HG03095 (cell line): ENCODE results near the gene PRC1.

Source experiments
- ATAC-seq: cut with Tn5 transposase; IDR thresholded peaks from one replicate; pipeline ENCODE4 v1.9.1; 2021; ENCODE audit warnings: moderate library complexity; ENCODE audit not compliant: unreplicated experiment

Gene PRC1

GRCh38 chr15:90990446-90990845 is 3.9 kb downstream of the PRC1 start:
- ATAC-seq = no peak

GRCh38 chr15:90989040-90989768 is 5.1 kb downstream of the PRC1 start:
- ATAC-seq = no peak

GRCh38 chr15:90988296-90988695 is 6.0 kb downstream of the PRC1 start:
- no peak for ATAC-seq

GRCh38 chr15:90987561-90988141 is 6.7 kb downstream of the PRC1 start:
- no peak for ATAC-seq

- peak; percentile 57 for ATAC-seq
Observed at GRCh38 chr15:90986790-90987507, 7.4 kb downstream of the PRC1 start.

- ATAC-seq = peak; percentile 29
Observed at GRCh38 chr15:90982135-90982534, 12.2 kb downstream of the PRC1 start.

- peak; percentile 70 for ATAC-seq
Observed at GRCh38 chr15:90981681-90982080, 12.7 kb downstream of the PRC1 start.

- ATAC-seq = no peak
Observed at GRCh38 chr15:90979582-90979981, 14.8 kb downstream of the PRC1 start.

GRCh38 chr15:90974216-90974615 is 20.1 kb downstream of the PRC1 start:
- ATAC-seq = no peak

- no peak for ATAC-seq
Observed at GRCh38 chr15:90972133-90972532, 22.2 kb downstream of the PRC1 start.

- ATAC-seq = no peak
Observed at GRCh38 chr15:90970274-90970673, 24.1 kb downstream of the PRC1 start.

- no peak for ATAC-seq
Observed at GRCh38 chr15:90968434-90968833, 25.9 kb downstream of the PRC1 start.

GRCh38 chr15:90967206-90967605 is 27.1 kb downstream of the PRC1 start:
- no peak for ATAC-seq

GRCh38 chr15:90966262-90966661 is 28.1 kb downstream of the PRC1 start:
- ATAC-seq = no peak

- no peak for ATAC-seq
Observed at GRCh38 chr15:90962021-90962420, 32.3 kb downstream of the PRC1 start.

- no peak for ATAC-seq
Observed at GRCh38 chr15:90960298-90961091, 33.8 kb downstream of the PRC1 start.

GRCh38 chr15:90959894-90960293 is 34.4 kb downstream of the PRC1 start:
- no peak for ATAC-seq

- no peak for ATAC-seq
Observed at GRCh38 chr15:90959028-90959595, 35.2 kb downstream of the PRC1 start.

GRCh38 chr15:90957791-90958190 is 36.5 kb downstream of the PRC1 start:
- no peak for ATAC-seq

GRCh38 chr15:90957031-90957790 is 37.1 kb downstream of the PRC1 start:
- no peak for ATAC-seq
